Epithelial cell of esophagus (primary cell): ENCODE measurements around the gene ESRRA.

ENCODE experiments used
- DNase-seq: peaks from one replicate; pipeline ENCODE4 v3.0.0; 2010; ENCODE audit warnings: low read depth
- H3K4me3 ChIP-seq: 2 replicates; pipeline ENCODE4 v1.5.1; 2011; ENCODE audit warnings: mild to moderate bottlenecking, low read length, control low read depth
- CTCF ChIP-seq: IDR thresholded peaks from 2 replicates; pipeline ENCODE4 v1.5.1; 2011; ENCODE audit warnings: low read depth, mild to moderate bottlenecking, low read length, control low read depth, inconsistent platforms; ENCODE audit not compliant: insufficient read depth; ENCODE audit errors: missing control alignments

Gene ESRRA

GRCh38 chr11:64275841-64276240, 29.5 kb upstream of the ESRRA start:
- DNase-seq, result no peak
- TF ChIP-seq CTCF, result no peak
- H3K4me3 ChIP-seq, result no peak overlapping the region

DNA sequence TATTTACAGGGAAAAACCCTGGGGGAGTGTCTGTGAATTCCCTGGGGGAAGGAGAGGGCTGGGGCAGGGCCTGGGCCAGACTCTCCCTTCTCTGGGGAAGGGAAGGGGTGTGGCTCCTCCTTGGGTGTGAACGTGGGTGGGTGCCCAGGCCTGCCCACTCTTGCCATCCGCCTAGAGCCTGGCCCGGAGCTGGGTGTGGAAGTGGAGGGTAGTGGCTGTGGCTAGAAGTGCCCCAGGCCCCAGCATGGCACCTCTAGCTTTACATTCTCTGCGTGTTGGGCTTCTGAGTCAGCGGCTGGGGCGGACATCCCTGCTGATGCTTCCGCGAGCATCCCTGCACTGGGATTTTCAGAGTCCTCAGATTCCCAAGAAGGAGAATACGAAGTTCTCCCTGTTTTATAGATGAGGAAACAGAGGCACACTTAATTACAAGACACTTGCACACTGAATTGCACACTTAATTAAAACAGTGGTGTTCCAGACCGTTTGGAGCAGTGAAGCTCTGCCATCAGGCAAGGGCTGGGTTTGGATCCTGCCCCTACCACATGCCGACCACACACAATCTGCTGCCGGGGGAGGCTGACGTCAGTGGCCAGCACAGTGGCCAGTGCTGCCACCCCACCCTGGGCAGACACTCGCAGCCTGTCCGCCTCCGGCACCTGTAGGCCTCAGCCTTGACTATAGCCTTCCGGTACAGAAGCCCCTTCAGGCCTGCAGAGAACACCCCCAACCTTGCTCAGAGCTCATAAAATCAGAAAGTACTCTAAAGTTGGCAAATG, 28.5 kb upstream of the ESRRA start:
- no peak for TF ChIP-seq CTCF
- DNase-seq, result peak; percentile 96
- no peak overlapping the region for H3K4me3 ChIP-seq

DNA sequence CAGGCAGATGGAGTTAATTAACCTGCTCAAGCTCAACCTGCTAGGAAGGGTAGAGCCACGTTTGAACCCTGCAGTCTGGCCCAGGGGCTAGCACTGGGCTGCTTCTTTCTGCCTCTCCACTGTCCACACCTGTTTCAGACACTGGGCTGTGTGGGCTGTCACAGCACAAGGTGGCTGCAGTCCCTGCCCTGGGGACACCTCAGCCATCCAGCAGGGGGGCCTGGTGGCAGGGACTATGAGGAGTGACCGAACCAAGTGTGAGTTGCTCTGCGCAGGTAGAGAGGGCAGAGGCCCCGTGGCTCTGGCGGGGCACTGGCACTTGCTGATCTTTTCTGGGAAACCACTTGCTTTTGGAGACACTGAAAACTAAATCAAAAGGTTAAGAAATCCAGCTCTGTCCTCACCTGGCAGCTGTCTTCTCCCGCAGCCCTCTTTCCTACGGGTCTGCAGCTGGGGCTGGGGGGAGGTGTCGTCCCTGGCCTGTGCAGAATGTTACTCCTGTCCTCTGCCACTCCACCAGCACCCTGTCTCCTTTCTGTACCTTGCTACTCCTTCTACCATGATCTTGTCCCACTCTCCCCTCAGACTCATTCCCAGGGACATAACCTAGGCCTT, 26.6 kb upstream of the ESRRA start:
- no peak overlapping the region for H3K4me3 ChIP-seq
- TF ChIP-seq CTCF, result no peak
- no peak for DNase-seq

- no peak overlapping the region for H3K4me3 ChIP-seq
Observed at GRCh38 chr11:64281957-64282770, 23.2 kb upstream of the ESRRA start.

GRCh38 chr11:64283092-64283491, 22.2 kb upstream of the ESRRA start:
- TF ChIP-seq CTCF, result no peak
- H3K4me3 ChIP-seq, result no peak overlapping the region
- no peak for DNase-seq

More at GRCh38 chr11:64281957-64282770, 23.2 kb upstream of the ESRRA start:
- DNase-seq, result no peak
- TF ChIP-seq CTCF, result no peak

GRCh38 chr11:64284048-64284961, 21.0 kb upstream of the ESRRA start, which contains the start of gene BAD:
Gene BAD, minus strand, starts transcription at chr11:64284665. Its CDS starts 297 bp downstream, at chr11:64284368.
- H3K4me3 ChIP-seq, result peak within 1 kb of the TSS; percentile 70
- DNase-seq, result peak; percentile 95
- no peak for TF ChIP-seq CTCF
